ENCODE data around the gene CAPN8.

Gene CAPN8

GRCh38 chr1:223542831-223543230 is 122.7 kb downstream of the CAPN8 start:
- in situ Hi-C loops (cut with MboI; ENCODE audit: low pct_unique_long_range_greater_than_20kb, low sequenced_read_pairs, unreplicated experiment), result no loop called here
- no peak for DNase-seq (ENCODE audit: low spot score)
- no peak for TF ChIP-seq CTCF (IDR thresholded peaks at IDR 0.05; ENCODE audit: extremely low read depth, insufficient read depth, missing control alignments)

GRCh38 chr1:223540485-223541106 is 124.9 kb downstream of the CAPN8 start:
- in situ Hi-C loops (cut with MboI; ENCODE audit: low pct_unique_long_range_greater_than_20kb, low sequenced_read_pairs, unreplicated experiment), result no loop called here
- DNase-seq (ENCODE audit: low spot score), result no peak
- no peak for TF ChIP-seq CTCF (IDR thresholded peaks at IDR 0.05; ENCODE audit: extremely low read depth, insufficient read depth, missing control alignments)

- no peak for DNase-seq (ENCODE audit: low spot score)
- TF ChIP-seq CTCF (IDR thresholded peaks at IDR 0.05; ENCODE audit: extremely low read depth, insufficient read depth, missing control alignments), result no peak
- in situ Hi-C loops (cut with MboI; ENCODE audit: low pct_unique_long_range_greater_than_20kb, low sequenced_read_pairs, unreplicated experiment), result no loop called here
Measured at GRCh38 chr1:223539750-223540149, 125.8 kb downstream of the CAPN8 start.

GRCh38 chr1:223538981-223539380 is 126.5 kb downstream of the CAPN8 start:
- no peak for TF ChIP-seq CTCF (IDR thresholded peaks at IDR 0.05; ENCODE audit: extremely low read depth, insufficient read depth, missing control alignments)
- in situ Hi-C loops (cut with MboI; ENCODE audit: low pct_unique_long_range_greater_than_20kb, low sequenced_read_pairs, unreplicated experiment), result no loop called here
- no peak for DNase-seq (ENCODE audit: low spot score)

- in situ Hi-C loops (cut with MboI; ENCODE audit: low pct_unique_long_range_greater_than_20kb, low sequenced_read_pairs, unreplicated experiment), result no loop called here
- no peak for TF ChIP-seq CTCF (IDR thresholded peaks at IDR 0.05; ENCODE audit: extremely low read depth, insufficient read depth, missing control alignments)
- DNase-seq (ENCODE audit: low spot score), result no peak
Measured at GRCh38 chr1:223535319-223535718, 130.2 kb downstream of the CAPN8 start.

GRCh38 chr1:223534677-223535076 is 130.8 kb downstream of the CAPN8 start:
- TF ChIP-seq CTCF (IDR thresholded peaks at IDR 0.05; ENCODE audit: extremely low read depth, insufficient read depth, missing control alignments), result no peak
- DNase-seq (ENCODE audit: low spot score), result no peak
- in situ Hi-C loops (cut with MboI; ENCODE audit: low pct_unique_long_range_greater_than_20kb, low sequenced_read_pairs, unreplicated experiment), result no loop called here
